ENCODE data around the gene GSTM2.

The GSTM2 gene

GRCh38 chr1:109667452-109668122 lies at the start of gene GSTM2:
TSS of gene GSTM2 (plus strand) at chr1:109668057. CDS start at chr1:109668116, 59 bp downstream.
- DNase-seq, result peak; percentile 84 to 98 (median 94)
- intact Hi-C loops (cut with DNase I), result no loop called here

- DNase-seq, result no peak
- intact Hi-C loops (cut with DNase I), result no loop called here
Observed at GRCh38 chr1:109618661-109619575, 48.9 kb upstream of the GSTM2 start.

- peak in 27 of 42 donors; percentile 48 to 79 (median 62) for DNase-seq
- intact Hi-C loops (cut with DNase I), result loop anchor here (5.0 kb wide), 1 partner anchor 72 kb away; the partner anchor contains the start of gene GNAI3
Observed at GRCh38 chr1:109619576-109620400, 48.1 kb upstream of the GSTM2 start, which contains the start of the genes AMPD2 and GNAT2. TSS of gene AMPD2 (plus strand) at chr1:109619837. CDS start at chr1:109621176, 1,339 bp downstream. TSS of gene GNAT2 (minus strand) at chr1:109619616. CDS start at chr1:109612870, 6,746 bp downstream.

- DNase-seq, result peak in 16 of 42 donors; percentile 29 to 71 (median 56)
- intact Hi-C loops (cut with DNase I), result loop anchor here (5.0 kb wide), 1 partner anchor 73 kb away; the partner anchor contains the start of gene GNAI3
Observed at GRCh38 chr1:109620401-109620791, 47.5 kb upstream of the GSTM2 start.

DNA sequence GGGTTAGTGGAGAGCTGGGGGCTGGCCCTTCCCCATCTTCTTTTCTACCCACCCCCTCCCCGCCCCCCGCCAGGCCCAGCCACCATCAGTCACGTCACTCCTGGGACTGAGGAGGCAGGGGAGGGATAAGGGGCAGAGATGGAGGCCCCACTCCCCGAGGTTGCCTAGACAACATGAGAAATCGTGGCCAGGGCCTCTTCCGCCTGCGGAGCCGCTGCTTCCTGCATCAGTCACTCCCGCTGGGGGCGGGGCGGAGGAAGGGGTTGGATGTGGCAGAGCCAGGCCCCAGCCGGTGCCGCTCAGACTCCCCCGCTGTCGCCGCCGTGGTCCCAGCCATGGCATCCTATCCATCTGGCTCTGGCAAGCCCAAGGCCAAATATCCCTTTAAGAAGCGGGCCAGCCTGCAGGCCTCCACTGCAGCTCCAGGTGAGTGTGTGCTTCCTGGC lies 47.0 kb upstream of the GSTM2 start:
- intact Hi-C loops (cut with DNase I), result loop anchor here (5.0 kb wide), 1 partner anchor 74 kb away; the partner anchor contains the start of gene GNAI3
- DNase-seq, result peak; percentile 87 to 99 (median 94)

DNA sequence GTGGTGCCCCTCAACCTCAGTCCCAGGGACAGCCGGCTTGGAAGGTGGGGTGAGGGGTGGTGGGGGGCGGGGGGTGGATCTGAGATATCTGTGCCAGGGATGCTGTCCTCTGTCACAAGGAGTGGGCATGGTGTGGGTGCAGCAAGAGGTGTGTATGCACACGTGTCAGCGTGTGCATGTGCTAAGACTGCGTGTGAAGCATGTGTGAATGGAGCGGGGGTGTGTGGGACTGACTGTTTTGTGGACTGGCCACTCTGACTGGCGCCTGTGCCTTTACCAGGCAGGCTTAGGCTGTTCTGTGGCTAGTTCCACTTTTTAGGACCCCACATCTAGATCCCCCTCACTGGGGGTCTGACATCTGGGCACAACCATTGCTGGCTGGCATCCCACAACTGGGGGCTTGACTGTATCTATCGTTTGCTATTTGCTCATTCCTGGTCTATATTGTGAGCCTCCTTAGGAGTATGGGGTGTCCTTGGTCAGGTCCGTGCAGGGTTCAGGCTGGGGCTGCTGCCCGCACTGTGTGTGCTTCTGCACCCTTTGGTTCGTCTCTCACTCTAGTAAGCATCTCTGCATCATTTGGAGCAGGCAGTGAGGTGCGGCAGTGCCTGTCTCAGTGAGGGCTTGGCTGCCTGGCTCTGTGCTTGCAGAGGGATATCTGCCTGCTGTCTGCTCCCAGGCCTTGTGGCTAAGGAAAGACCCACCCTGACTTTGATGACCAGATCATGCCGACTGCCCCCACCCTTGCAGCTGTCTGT lies 46.3 kb upstream of the GSTM2 start:
- intact Hi-C loops (cut with DNase I), result loop anchor here (5.0 kb wide), 1 partner anchor 74 kb away; the partner anchor contains the start of gene GNAI3
- peak in 10 of 42 donors; percentile 41 to 76 (median 63) for DNase-seq

DNA sequence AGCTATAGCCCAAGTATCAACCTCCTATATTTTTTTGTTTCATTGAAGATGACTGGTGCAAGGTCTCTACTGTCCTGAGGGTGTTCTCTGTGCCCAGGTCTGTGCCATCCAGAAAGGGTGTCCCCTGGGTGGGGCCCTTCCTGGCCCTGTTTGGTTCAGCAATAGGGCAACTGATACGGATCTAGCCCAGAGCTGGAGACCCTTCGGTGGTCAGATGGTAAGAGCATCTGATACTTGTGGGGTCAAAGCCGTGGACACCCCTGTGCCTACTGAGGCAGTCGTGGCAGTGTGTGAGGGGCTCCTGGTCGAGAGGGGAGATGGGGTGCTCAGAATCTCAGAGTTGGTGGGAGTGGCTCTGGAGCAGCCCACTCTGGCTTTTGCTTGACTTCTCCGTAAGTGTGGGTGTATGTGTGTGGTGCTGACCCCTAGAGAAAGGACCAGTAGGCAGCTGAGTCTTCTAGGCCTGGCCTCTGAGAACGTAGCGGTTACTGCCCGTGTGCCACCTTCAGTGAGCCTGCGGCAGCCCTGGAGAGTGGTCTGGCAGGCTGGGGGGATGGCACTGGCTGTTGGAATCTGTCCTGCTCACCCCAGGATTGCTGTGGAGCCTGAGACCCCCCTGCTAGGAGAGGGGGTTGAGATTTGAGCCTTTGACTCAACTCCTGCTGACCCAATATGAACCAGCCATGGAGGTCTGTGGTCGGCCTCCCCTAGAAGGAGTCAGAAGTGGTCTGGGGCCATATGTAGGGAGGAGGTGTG lies 45.5 kb upstream of the GSTM2 start:
- no peak for DNase-seq
- intact Hi-C loops (cut with DNase I), result loop anchor here (5.0 kb wide), 1 partner anchor 75 kb away; the partner anchor contains the start of gene GNAI3

DNA sequence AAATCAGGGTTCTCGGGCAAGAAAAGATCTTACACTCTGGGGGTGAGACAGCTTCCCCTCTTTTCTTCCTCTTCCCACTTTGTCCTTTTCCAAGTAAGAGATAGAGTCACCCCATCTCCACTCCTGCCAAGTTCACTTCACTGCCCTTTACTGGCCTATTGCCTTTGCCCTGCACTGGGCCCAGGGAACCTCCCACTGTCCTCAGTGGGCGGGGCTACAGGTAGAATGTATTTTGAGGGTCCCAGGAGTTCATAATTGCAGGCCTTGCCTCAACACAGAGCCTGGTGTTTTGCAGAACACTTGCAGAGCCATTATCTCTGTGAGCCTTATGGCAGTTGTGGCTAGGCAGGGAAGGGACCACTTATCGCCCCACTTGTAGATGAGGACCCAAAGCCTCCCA lies 45.0 kb upstream of the GSTM2 start:
- intact Hi-C loops (cut with DNase I), result loop anchor here (5.0 kb wide), 1 partner anchor 76 kb away; the partner anchor contains the start of gene GNAI3
- no peak for DNase-seq

DNA sequence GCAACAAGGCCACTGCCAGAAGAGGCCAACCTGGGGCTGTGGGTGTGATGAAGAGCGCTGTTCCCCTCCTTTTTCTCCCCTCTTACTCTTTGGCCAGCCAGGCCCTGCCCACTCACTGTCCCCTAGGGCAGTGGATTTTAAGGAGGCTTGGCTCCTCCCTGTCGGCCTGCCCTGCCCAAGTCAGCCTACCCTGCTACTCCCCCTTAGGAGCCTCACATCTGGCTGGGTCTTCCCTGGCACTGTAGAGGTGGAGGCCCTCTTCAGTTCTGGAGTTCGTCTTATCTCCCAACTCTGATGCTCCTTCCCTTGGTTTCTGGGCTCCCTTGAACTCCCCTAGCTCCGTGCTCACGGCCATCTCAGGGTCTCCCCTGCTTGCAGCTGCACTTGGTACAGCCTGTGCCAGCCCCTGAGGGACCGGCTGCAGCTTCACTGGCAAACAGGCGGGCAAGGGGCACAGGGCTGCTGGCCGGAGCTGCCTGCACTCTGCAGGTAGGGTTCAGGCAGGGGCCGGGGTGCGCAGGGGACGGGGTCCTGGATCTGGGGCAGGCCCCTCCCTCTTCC lies 44.2 kb upstream of the GSTM2 start:
- intact Hi-C loops (cut with DNase I), result loop anchor here (5.0 kb wide), 1 partner anchor 76 kb away; the partner anchor contains the start of gene GNAI3
- DNase-seq, result peak in 16 of 42 donors; percentile 35 to 78 (median 56)

DNA sequence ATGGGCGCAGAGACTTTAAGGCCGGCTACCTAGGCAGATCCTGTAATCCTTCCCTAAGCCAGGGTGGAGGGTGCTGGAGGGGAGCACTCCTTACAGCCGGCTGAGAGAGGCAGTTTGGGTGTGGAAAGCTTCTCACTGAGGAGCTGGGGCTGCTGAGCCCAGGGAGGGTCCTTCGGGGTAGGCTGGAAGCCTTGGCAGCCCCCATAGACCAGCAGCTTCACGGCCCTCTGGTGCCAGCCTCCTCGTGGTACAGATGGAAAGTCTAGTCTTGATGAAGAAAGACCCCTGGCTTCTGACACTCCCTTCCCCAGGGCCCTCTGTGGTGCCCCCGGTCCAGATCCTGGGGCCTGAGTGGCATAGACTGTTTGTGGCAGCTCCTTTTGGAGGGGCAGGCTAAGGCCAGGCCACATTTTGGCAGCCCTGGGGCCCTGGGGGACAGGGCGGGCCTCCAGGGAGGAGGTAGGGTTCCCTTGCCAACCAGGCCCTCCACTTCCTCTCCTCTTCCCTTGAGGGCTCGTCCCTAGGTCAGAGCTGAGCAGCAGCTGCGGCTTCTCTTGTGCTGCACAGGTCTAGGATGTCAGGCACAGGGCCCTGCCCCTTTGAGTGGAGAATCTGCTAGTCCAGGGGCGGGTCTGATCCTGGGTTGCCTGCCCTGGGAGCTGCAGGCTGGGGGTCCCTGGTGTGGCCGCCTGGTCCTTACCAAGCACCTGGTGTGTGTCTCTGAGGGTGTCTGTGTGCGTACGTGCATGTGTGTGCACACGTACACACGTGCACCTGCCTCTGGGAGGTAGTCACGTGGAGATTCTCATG lies 43.5 kb upstream of the GSTM2 start:
- peak in 1 of 42 donors; percentile 35 for DNase-seq
- intact Hi-C loops (cut with DNase I), result loop anchor here (5.0 kb wide), 1 partner anchor 77 kb away; the partner anchor contains the start of gene GNAI3

DNA sequence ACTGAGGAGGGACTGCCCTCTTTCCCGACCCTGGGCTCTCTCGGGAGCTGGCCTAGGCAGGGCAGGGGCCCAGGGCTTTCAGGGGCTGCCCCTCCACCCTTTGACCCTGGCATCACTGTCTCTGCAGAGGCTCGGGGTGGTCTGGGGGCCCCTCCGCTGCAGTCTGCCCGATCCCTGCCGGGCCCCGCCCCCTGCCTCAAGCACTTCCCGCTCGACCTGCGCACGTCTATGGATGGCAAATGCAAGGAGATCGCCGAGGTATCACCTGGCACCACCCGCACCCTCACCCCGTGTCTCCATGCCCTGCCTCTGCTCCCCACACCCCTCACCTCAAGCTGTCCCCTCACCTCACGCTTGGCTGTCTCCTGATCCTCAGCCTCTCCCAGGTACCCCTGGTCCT lies 42.7 kb upstream of the GSTM2 start:
- intact Hi-C loops (cut with DNase I), result no loop called here
- peak in 1 of 42 donors; percentile 34 for DNase-seq

GRCh38 chr1:109625601-109626560 lies 42.0 kb upstream of the GSTM2 start:
- intact Hi-C loops (cut with DNase I), result no loop called here
- DNase-seq, result peak in 3 of 42 donors; percentile 38 to 58 (median 57)

GRCh38 chr1:109626682-109627408 lies 41.0 kb upstream of the GSTM2 start:
- intact Hi-C loops (cut with DNase I), result no loop called here
- DNase-seq, result peak in 1 of 42 donors; percentile 33

Measured in head of caudate nucleus (tissue), 42 donors.